Mesodermal cell (in vitro differentiated cells): ENCODE results near the gene ATAD5.

Experiments
- H3K27ac ChIP-seq: 2 replicates; pipeline ENCODE4 v1.7.0; 2013; ENCODE audit warnings: mild to moderate bottlenecking, low read depth, low read length, moderate library complexity; ENCODE audit not compliant: severe bottlenecking
- H3K36me3 ChIP-seq: 2 replicates; pipeline ENCODE4 v1.7.1; 2013; ENCODE audit warnings: mild to moderate bottlenecking, low read length, moderate library complexity; ENCODE audit not compliant: control insufficient read depth, insufficient read depth
- H3K4me1 ChIP-seq: one replicate; pipeline ENCODE4 v1.7.1; 2013; ENCODE audit warnings: mild to moderate bottlenecking, low read length; ENCODE audit not compliant: insufficient read depth, control insufficient read depth, poor library complexity, severe bottlenecking
- H3K4me3 ChIP-seq: 2 replicates; pipeline ENCODE4 v1.7.0; 2013; ENCODE audit warnings: low read length, control low read depth, mild to moderate bottlenecking; ENCODE audit not compliant: insufficient read depth, poor library complexity, severe bottlenecking; ENCODE audit errors: extremely low read depth
- H3K9me3 ChIP-seq: 2 replicates; pipeline ENCODE4 v1.7.1; 2013; ENCODE audit warnings: mild to moderate bottlenecking, low read length, moderate library complexity; ENCODE audit not compliant: control insufficient read depth
- WGBS, 2 experiments: methylation state at CpG; one replicate each; pipeline ENCODE4 v1.1.5; 2013; ENCODE audit warnings: missing lambda C conversion rate in 2 of 2; ENCODE audit not compliant: insufficient coverage in 2 of 2; 5-methylcytosine and 5-hydroxymethylcytosine counted together

The ATAD5 gene

DNA sequence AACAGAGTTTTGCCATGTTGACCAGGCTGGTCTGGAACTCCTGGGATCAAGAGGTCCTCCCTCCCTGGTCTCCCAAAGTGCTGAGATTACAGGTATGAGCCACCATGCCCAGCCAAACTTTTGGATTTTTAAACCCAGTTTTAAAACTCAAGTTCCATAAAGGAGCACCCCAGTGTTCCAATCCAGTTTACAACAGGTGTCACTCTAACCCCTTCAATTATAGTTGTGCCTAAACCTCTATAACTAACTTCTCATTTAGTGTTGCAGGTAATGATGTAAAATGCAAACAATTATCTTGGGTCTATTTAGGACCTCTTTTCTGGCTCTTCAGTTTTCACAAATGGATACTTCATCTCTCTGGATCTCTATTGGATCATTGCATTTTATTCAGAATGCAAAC lies 82.2 kb downstream of the ATAD5 start:
- no peaks in the 10 kb centered on the region for H3K9me3 ChIP-seq
- no peaks in the 10 kb centered on the region for H3K36me3 ChIP-seq
- no peaks in the 10 kb centered on the region for H3K4me1 ChIP-seq
- no peak overlapping the region for H3K4me3 ChIP-seq
- no peak overlapping the region for H3K27ac ChIP-seq

DNA sequence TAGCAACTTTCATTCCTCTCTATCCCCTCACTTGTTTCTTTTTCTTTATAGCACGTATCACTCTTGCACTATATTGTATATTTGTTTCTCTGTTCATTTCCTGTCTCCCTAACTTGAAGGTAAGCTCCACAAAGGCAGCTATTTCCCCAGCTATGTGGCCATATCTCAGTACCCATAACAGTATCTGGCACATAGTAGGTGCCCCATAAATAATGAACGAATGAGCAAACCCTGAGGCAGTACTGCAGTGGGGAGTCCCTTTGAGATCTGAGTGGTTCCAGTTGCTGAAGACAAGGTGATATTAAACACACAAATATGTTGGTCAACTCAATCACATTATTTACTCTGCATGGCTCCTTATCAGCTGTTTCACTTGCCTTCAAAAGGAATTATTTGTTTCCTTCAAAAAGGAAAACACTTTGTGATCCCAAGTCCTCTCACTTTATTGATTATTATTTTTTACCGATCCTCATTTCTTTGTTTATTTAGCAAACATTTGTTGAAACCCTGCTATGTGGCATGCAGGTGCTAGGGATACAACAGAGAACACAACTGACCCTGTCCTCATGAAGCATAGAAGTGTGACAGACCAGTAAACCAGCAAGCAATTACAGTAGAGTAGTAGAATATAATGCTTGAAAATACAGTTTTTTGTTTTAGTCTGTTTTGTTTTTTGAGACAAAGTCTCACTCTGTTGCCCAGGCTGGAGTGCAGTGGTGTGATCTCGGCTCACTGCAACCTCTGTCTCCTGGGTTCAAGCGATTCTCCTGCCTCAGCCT lies 84.3 kb downstream of the ATAD5 start:
- H3K4me3 ChIP-seq = no peak overlapping the region
- no peak overlapping the region for H3K27ac ChIP-seq
- 72 to 86% methylated on average over 1 to 3 of the region's 5 CpGs for WGBS, 2 experiments
- H3K36me3 ChIP-seq = no peaks in the 10 kb centered on the region
- no peaks in the 10 kb centered on the region for H3K4me1 ChIP-seq
- no peaks in the 10 kb centered on the region for H3K9me3 ChIP-seq

DNA sequence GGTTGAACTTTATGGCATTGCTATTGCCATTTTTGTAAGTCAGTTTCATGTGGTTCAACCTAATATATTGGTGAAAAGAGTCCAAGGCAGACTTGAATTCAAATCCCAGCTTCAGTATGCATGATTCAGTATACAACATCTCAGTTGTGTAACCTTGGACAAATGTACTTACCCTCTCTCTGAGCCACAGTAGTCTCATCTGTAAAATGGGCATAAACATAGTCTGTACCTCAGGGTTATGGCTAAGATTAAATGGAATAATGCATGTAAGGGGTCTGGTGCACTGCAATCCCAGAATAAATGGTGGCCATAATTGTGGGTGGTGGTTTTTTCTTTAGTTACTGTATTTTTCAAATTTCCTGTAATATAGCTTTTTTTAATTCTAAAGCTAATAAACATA lies 85.3 kb downstream of the ATAD5 start:
- Histone ChIP-seq H3K9me3 (no peaks in the 10 kb centered on the region), H3K4me1 (peaks cover 2% of the 10 kb centered on the region), H3K27ac (no peak overlapping the region), H3K36me3 (no peaks in the 10 kb centered on the region), H3K4me3 (no peak overlapping the region)

DNA sequence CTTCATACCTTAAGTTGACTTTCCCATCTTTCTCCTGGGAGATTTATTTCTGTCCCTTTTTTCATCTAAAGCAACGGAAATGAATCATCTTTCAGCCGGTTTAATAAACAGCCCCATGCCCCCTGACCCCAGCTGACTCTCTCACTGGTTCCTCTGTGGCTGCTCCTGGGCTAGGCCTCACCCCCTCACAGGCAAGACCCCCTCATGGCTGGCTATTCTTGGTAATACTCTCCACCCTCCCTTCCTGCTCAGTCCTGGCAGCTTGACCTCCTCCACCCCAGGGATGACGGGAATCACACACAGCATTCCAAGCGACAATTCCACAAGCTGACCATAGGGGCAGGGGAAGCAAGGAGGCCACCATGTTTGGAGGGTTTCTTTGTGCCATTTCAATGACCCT lies 88.5 kb downstream of the ATAD5 start:
- 78 to 93% methylated on average over 2 to 3 of the region's 4 CpGs for WGBS, 2 experiments
- H3K4me1 ChIP-seq = peaks cover 3% of the 10 kb centered on the region
- H3K4me3 ChIP-seq = no peak overlapping the region
- no peaks in the 10 kb centered on the region for H3K36me3 ChIP-seq
- no peaks in the 10 kb centered on the region for H3K9me3 ChIP-seq
- H3K27ac ChIP-seq = no peak overlapping the region

DNA sequence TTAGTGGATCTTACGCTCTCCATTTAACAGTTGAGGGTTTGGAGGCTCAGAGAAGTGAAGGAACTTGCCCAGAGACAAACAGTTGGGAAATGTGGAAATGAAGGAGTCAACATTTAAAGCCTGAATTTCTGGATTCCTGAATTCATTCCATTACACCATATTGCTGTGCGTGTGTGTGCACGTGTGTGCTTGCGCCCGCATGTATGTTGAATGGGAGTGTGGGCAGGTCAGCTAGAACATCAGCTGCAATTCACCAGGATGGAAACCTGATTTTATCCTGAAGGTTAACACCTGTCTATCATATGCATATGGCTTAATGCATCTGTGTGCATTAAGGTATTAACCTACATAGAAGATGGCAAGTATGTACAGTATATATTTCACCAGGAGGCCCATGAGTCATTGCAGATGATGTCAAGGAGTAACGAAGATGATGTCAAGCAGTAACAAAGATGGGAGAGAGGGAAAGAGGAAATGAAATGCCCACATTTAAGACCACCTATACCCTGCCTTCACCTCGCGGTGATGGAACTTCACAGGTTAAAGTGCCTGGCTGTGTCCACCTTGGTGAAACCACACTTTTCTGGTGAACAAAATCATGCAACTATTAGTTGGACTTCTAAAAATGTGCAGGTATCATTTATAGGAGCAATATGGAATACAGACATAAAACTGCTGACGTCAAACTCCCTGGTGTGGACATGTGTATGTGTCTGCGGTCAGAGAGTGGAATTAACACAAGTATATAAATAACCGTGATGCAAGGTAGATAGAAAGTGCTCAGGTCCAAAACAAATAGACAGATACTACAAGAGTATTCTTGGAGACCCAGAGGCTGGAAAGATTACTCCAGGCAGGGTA lies 89.1 kb downstream of the ATAD5 start:
- Histone ChIP-seq H3K27ac (no peak overlapping the region), H3K4me3 (no peak overlapping the region), H3K4me1 (peaks cover 3% of the 10 kb centered on the region), H3K9me3 (no peaks in the 10 kb centered on the region), H3K36me3 (no peaks in the 10 kb centered on the region)
- 91% methylated on average over 5 to 10 of the region's 11 CpGs for WGBS, 2 experiments

DNA sequence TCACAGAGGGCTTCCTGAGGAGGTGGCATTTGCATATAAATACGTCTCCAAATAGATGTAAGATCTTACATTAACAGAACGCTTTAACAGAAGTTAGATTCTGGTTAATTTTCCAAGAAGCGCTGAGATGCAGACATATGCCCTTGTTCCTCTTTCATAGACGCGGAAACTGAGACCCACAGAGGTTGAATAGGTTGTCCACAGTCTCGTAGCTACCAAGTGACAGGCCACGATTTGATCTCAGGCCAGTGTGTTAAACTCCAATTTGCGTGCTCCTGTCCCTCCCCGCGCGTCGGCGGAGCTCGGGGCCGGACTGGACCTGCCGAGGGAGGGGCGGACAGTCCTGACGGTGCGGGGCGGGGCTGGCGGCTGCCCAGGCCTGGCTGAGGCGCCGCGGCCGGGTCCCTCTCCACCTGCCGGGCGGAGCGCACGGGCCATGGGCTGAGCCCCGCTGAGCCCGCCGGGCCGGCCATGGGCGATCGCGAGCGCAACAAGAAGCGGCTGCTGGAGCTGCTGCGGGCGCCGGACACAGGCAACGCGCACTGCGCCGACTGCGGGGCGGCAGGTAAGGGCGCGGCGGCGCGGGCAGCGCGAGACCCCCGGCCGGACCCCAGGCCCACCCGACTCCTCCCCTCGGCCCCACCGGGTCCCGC lies 89.9 kb downstream of the ATAD5 start, which contains the start of gene ADAP2:
TSS of gene ADAP2 (plus strand) at position 402 of the 653 bp plus-strand sequence. CDS start at position 472, 70 bp downstream.
- no peaks in the 10 kb centered on the region for H3K36me3 ChIP-seq
- no peaks in the 10 kb centered on the region for H3K9me3 ChIP-seq
- no peak within 1 kb of the TSS for H3K27ac ChIP-seq
- peak within 1 kb of the TSS; percentile 23 for H3K4me3 ChIP-seq
- 3 to 5% methylated on average over 29 to 38 of the region's 60 CpGs for WGBS, 2 experiments
- peaks cover 3% of the 10 kb centered on the region for H3K4me1 ChIP-seq

DNA sequence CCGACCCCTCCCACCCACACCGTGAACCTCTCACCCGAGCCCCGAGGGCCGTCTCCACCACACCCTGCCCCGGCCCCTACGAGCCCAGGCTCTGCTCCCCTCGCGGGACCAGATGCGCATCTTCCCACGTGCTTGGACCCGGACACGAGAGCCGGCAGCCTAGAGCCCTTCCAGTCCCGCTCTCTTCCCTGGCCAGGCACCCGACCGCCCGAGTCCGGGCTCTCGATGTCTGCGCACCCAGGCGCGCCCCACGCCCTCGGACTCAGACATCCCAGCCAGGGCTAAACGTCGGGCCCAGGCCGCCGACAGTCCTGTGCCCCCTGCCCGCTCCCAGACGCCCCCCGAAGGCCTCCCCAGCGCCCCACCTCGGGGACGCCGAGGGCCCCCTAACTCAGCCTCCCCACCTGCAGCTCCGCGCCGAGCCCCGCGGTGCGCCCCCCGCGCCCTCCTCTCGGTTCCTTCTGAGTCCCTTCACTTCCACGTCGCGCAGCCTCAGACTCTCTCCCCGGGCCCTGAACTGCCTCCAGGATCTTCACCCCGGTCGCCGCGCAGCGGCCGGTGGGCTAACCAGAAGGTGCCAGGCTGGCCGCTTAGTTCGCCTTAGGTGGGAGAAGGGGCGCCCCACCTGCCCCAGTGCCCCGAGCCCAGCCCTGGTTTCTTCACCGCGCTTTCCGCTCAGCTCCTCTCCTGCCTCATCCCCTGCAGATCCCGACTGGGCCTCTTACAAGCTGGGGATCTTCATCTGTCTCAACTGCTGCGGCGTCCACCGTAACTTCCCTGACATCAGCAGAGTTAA lies 90.7 kb downstream of the ATAD5 start:
- H3K4me3 ChIP-seq = peak overlapping the region; percentile 23
- H3K36me3 ChIP-seq = no peaks in the 10 kb centered on the region
- H3K4me1 ChIP-seq = peaks cover 3% of the 10 kb centered on the region
- H3K9me3 ChIP-seq = no peaks in the 10 kb centered on the region
- H3K27ac ChIP-seq = no peak overlapping the region
- 9 to 10% methylated on average over 18 to 40 of the region's 66 CpGs for WGBS, 2 experiments

DNA sequence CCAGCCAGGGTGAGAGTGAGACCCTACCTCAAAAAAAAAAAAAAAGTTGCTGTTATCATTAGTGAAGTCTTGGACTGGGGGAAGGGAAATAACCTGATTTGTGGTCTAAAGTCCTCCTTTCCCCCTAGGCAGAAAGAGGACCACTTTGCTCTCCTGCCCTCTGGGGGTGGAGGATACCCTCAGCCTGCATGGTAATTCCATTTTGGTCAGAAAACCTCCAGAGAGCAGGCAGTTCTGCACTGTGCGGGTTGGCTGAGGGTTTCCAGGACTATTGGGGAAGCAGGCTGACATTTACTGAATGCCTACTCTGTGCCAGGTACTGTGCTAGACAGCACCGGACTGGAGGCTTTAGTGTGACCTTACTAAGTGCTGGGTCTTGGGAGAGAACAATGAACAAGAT lies 92.6 kb downstream of the ATAD5 start:
- 71 to 91% methylated on average over 1 to 2 of the region's 2 CpGs for WGBS, 2 experiments
- H3K36me3 ChIP-seq = no peaks in the 10 kb centered on the region
- peaks cover 3% of the 10 kb centered on the region for H3K4me1 ChIP-seq
- H3K9me3 ChIP-seq = no peaks in the 10 kb centered on the region
- H3K4me3 ChIP-seq = no peak overlapping the region
- no peak overlapping the region for H3K27ac ChIP-seq

DNA sequence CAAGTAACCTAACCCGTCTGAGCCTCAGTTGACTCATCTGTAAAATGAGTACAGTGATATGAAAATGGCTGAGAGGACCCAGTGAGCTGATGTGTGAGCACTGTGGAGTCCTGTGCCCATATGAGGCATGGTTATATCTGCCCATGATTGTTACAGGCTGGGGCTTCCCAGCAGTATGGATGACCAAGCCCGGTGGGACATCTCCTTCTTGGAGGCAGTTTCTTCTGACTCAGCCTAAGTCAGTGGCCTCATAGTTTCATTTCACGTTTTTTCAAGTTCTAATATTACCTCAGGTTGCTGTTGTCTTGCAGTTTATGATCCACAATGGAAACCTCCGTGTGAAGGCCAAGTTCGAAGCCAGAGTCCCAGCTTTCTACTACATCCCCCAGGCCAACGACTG lies 94.8 kb downstream of the ATAD5 start:
- H3K27ac ChIP-seq = no peak overlapping the region
- peaks cover 3% of the 10 kb centered on the region for H3K4me1 ChIP-seq
- no peaks in the 10 kb centered on the region for H3K36me3 ChIP-seq
- H3K9me3 ChIP-seq = no peaks in the 10 kb centered on the region
- 78 to 81% methylated on average over 3 to 5 of the region's 6 CpGs for WGBS, 2 experiments
- no peak overlapping the region for H3K4me3 ChIP-seq

DNA sequence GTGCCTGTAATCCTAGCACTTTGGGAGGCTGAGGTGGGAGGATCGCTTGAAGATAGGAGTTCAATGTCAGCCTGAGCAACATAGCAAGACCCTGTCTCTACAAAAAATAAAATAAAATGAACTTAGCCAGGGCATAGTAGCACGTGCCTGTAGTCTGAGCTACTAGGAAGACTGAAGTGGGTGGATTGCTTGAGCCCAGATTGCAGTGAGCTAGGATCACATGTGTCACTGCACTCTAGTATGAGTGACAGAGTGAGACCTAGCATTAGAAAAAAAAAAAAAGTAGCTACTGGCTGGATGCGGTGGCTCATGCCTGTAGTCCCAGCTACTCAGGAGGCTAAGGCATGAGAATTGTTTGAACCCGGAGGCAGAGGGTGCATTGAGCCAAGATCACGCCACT lies 96.0 kb downstream of the ATAD5 start:
- Histone ChIP-seq H3K4me3 (no peak overlapping the region), H3K27ac (no peak overlapping the region), H3K4me1 (no peaks in the 10 kb centered on the region), H3K36me3 (no peaks in the 10 kb centered on the region), H3K9me3 (no peaks in the 10 kb centered on the region)
- WGBS, 2 experiments = 92 to 94% methylated on average over 3 to 4 of the region's 5 CpGs
